BLaER1 (cell line): ENCODE data around the gene KIRREL2.
"Not testable (repeated sequence)": the region's sequence is repeated elsewhere in the genome, so short reads cannot be mapped to it uniquely, and the experiment has no call there.

Source experiments
- H3K27ac ChIP-seq: shearing (Covaris generic); formaldehyde crosslinking; 2 replicates; pipeline ENCODE4 v1.8.1; 2022
- H3K27me3 ChIP-seq: shearing (Covaris generic); formaldehyde crosslinking; 2 replicates; pipeline ENCODE4 v1.8.1; 2022
- H3K36me3 ChIP-seq: shearing (Covaris generic); formaldehyde crosslinking; 2 replicates; pipeline ENCODE4 v1.8.1; 2022
- H3K4me1 ChIP-seq: shearing (Covaris generic); formaldehyde crosslinking; 2 replicates; pipeline ENCODE4 v1.8.1; 2022
- H3K4me2 ChIP-seq: shearing (Covaris generic); formaldehyde crosslinking; 2 replicates; pipeline ENCODE4 v1.8.1; 2022
- H3K4me3 ChIP-seq: shearing (Covaris generic); formaldehyde crosslinking; 2 replicates; pipeline ENCODE4 v1.8.1; 2022
- H3K9ac ChIP-seq: shearing (Covaris generic); formaldehyde crosslinking; 2 replicates; pipeline ENCODE4 v1.8.1; 2022
- H3K9me3 ChIP-seq: shearing (Covaris generic); formaldehyde crosslinking; 2 replicates; pipeline ENCODE4 v1.8.1; 2022
- H4K20me1 ChIP-seq: shearing (Covaris generic); formaldehyde crosslinking; 2 replicates; pipeline ENCODE4 v1.8.1; 2022
- Cebpa-rat ChIP-seq: shearing (Covaris generic); IDR thresholded peaks from 2 replicates; pipeline ENCODE4 v1.8.1; 2022

Gene KIRREL2

GRCh38 chr19:35824150-35824549 is 32.6 kb upstream of the KIRREL2 start:
- H3K27me3 ChIP-seq, result peaks cover 26% of the 10 kb centered on the region; the same call in 1 of the 2 replicates
- no peak overlapping the region for H3K9ac ChIP-seq
- no peak overlapping the region for H3K27ac ChIP-seq
- TF ChIP-seq Cebpa-rat, result no peak
- no peak overlapping the region for H3K4me2 ChIP-seq
- no peaks in the 10 kb centered on the region for H3K9me3 ChIP-seq
- H3K36me3 ChIP-seq, result no peaks in the 10 kb centered on the region
- peaks cover 18% of the 10 kb centered on the region for H3K4me1 ChIP-seq
- no peaks in the 10 kb centered on the region for H4K20me1 ChIP-seq
- no peak overlapping the region for H3K4me3 ChIP-seq

GRCh38 chr19:35828692-35829301 is 27.9 kb upstream of the KIRREL2 start:
- H3K9ac ChIP-seq, result no peak overlapping the region
- H3K9me3 ChIP-seq, result no peaks in the 10 kb centered on the region
- no peak overlapping the region for H3K4me2 ChIP-seq
- H4K20me1 ChIP-seq, result peaks cover 6% of the 10 kb centered on the region; the same call in 1 of the 2 replicates
- H3K36me3 ChIP-seq, result no peaks in the 10 kb centered on the region
- no peak for TF ChIP-seq Cebpa-rat
- H3K27ac ChIP-seq, result no peak overlapping the region
- no peak overlapping the region for H3K4me3 ChIP-seq
- no peaks in the 10 kb centered on the region for H3K4me1 ChIP-seq
- peaks cover 67% of the 10 kb centered on the region for H3K27me3 ChIP-seq

GRCh38 chr19:35830986-35831385 is 25.7 kb upstream of the KIRREL2 start:
- H3K27ac ChIP-seq, result no peak overlapping the region
- no peaks in the 10 kb centered on the region for H3K36me3 ChIP-seq
- no peak for TF ChIP-seq Cebpa-rat
- H3K4me2 ChIP-seq, result no peak overlapping the region
- H3K27me3 ChIP-seq, result peaks cover 71% of the 10 kb centered on the region
- no peak overlapping the region for H3K9ac ChIP-seq
- H4K20me1 ChIP-seq, result peaks cover 6% of the 10 kb centered on the region; the same call in 1 of the 2 replicates
- H3K4me1 ChIP-seq, result no peaks in the 10 kb centered on the region
- no peak overlapping the region for H3K4me3 ChIP-seq
- no peaks in the 10 kb centered on the region for H3K9me3 ChIP-seq

- Histone ChIP-seq H3K36me3 (no peaks in the 10 kb centered on the region), H3K4me3 (no peak overlapping the region), H3K4me2 (no peak overlapping the region), H3K9ac (no peak overlapping the region), H3K27ac (no peak overlapping the region), H3K4me1 (no peaks in the 10 kb centered on the region), H3K9me3 (no peaks in the 10 kb centered on the region), H4K20me1 (peaks cover 6% of the 10 kb centered on the region; the same call in 1 of the 2 replicates), H3K27me3 (peaks cover 67% of the 10 kb centered on the region)
- no peak for TF ChIP-seq Cebpa-rat
Observed at GRCh38 chr19:35832054-35832453, 24.7 kb upstream of the KIRREL2 start.

GRCh38 chr19:35833972-35834371 is 22.7 kb upstream of the KIRREL2 start:
- H3K36me3 ChIP-seq, result no peaks in the 10 kb centered on the region
- H4K20me1 ChIP-seq, result peaks cover 6% of the 10 kb centered on the region; the same call in 1 of the 2 replicates
- H3K4me3 ChIP-seq, result no peak overlapping the region
- no peaks in the 10 kb centered on the region for H3K4me1 ChIP-seq
- no peak overlapping the region for H3K27ac ChIP-seq
- TF ChIP-seq Cebpa-rat, result no peak
- H3K27me3 ChIP-seq, result peaks cover 52% of the 10 kb centered on the region
- H3K9ac ChIP-seq, result no peak overlapping the region
- no peak overlapping the region for H3K4me2 ChIP-seq
- peaks cover 6% of the 10 kb centered on the region for H3K9me3 ChIP-seq

- H3K4me2 ChIP-seq, H3K4me1 ChIP-seq, H3K4me3 ChIP-seq, H3K9ac ChIP-seq, H4K20me1 ChIP-seq, H3K36me3 ChIP-seq, H3K27ac ChIP-seq: not testable (repeated sequence)
- H3K27me3 ChIP-seq, result peaks cover 33% of the 10 kb centered on the region
- H3K9me3 ChIP-seq, result peaks cover 12% of the 10 kb centered on the region
Observed at GRCh38 chr19:35836096-35836495, 20.6 kb upstream of the KIRREL2 start.

GRCh38 chr19:35841961-35842595 is 14.6 kb upstream of the KIRREL2 start:
- H3K27ac ChIP-seq, result no peak overlapping the region
- H3K4me2 ChIP-seq, result no peak overlapping the region
- no peak for TF ChIP-seq Cebpa-rat
- no peak overlapping the region for H3K4me3 ChIP-seq
- no peaks in the 10 kb centered on the region for H3K36me3 ChIP-seq
- H3K27me3 ChIP-seq, result peaks cover 56% of the 10 kb centered on the region
- H3K4me1 ChIP-seq, result no peaks in the 10 kb centered on the region
- peaks cover 29% of the 10 kb centered on the region for H3K9me3 ChIP-seq
- H3K9ac ChIP-seq, result no peak overlapping the region
- H4K20me1 ChIP-seq, result no peaks in the 10 kb centered on the region; the same call in 1 of the 2 replicates

GRCh38 chr19:35842666-35843272 is 13.9 kb upstream of the KIRREL2 start:
- Histone ChIP-seq H3K36me3 (no peaks in the 10 kb centered on the region), H3K9me3 (peaks cover 29% of the 10 kb centered on the region), H3K4me1 (no peaks in the 10 kb centered on the region), H4K20me1 (no peaks in the 10 kb centered on the region; the same call in 1 of the 2 replicates), H3K4me2 (no peak overlapping the region), H3K27ac (no peak overlapping the region), H3K9ac (no peak overlapping the region), H3K27me3 (peaks cover 63% of the 10 kb centered on the region), H3K4me3 (no peak overlapping the region)
- no peak for TF ChIP-seq Cebpa-rat

- no peaks in the 10 kb centered on the region; the same call in 1 of the 2 replicates for H4K20me1 ChIP-seq
- H3K36me3 ChIP-seq, result no peaks in the 10 kb centered on the region
- H3K27ac ChIP-seq, result no peak overlapping the region
- H3K4me1 ChIP-seq, result no peaks in the 10 kb centered on the region
- H3K9me3 ChIP-seq, result peaks cover 24% of the 10 kb centered on the region
- H3K27me3 ChIP-seq, result peaks cover 74% of the 10 kb centered on the region
- no peak overlapping the region for H3K9ac ChIP-seq
- H3K4me3 ChIP-seq, result no peak overlapping the region
- no peak for TF ChIP-seq Cebpa-rat
- H3K4me2 ChIP-seq, result no peak overlapping the region
Observed at GRCh38 chr19:35843676-35844481, 12.8 kb upstream of the KIRREL2 start.
